GM21825 (cell line): ENCODE data around the gene ACTMAP.

Experiments used
- ATAC-seq: cut with Tn5 transposase; IDR thresholded peaks from one replicate; pipeline ENCODE4 v1.9.1; 2021; ENCODE audit warnings: mild to moderate bottlenecking, moderate library complexity; ENCODE audit not compliant: unreplicated experiment

The ACTMAP gene

GRCh38 chr19:40721936-40722661, 28.2 kb downstream of the ACTMAP start:
- ATAC-seq = no peak

- no peak for ATAC-seq
These were observed 29.2 kb downstream of the ACTMAP start for GRCh38 chr19:40721140-40721486.

DNA sequence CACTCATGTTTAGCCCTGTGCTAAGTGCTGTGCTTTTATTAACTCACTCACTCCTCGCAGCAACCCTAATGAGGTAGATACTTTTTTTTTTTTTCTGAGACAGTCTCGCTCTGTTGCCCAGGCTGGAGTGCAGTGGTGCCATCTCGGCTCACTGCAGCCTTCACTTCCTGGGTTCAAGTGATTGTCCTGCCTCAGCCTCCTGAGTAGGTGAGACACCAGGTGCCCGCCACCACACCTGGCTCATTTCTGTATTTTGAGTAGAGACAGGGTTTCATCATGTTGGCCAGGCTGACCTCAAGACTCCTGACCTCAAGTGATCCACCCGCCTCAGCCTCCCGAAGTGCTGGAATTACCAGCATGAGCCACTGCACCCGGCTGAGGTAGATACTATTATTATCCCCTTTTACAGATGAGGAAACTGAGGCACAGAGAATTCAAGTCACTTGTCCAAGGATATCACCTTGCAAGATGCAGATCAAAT, 30.8 kb downstream of the ACTMAP start:
- no peak for ATAC-seq

GRCh38 chr19:40718774-40719391, 31.4 kb downstream of the ACTMAP start:
- no peak for ATAC-seq

DNA sequence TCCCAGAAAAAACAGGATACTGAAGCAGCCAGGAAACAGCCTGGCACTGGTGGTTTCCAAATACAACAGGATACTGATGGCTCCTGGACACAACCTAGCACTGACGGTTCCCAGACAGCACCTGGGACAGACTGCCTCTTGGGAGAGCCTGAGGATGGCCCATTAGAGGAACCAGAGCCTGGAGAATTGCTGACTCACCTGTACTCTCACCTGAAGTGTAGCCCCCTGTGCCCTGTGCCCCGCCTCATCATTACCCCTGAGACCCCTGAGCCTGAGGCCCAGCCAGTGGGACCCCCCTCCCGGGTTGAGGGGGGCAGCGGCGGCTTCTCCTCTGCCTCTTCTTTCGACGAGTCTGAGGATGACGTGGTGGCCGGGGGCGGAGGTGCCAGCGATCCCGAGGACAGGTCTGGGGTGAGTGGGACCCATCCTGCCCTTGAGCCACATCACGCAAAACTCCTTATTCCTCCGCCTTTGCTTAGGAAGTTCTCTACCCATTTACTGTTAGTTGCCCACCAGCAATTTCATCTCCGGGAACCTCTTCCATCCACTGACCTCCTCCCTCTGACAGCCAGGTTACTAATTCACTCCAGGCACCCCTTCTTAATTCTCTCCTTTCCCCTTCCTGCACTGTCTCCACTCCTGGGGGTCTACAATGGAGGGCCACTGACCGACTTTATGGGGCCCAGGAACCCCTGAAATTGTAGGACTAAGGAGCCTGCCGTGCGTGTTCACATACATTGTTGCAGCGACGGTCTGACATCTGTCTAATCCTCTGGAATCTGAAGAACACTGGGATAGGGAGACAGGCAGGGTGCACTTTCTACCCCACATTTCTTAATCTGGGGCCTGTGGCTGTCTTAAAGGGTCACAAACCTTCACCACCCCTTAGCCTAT, 32.1 kb downstream of the ACTMAP start:
- ATAC-seq = no peak

DNA sequence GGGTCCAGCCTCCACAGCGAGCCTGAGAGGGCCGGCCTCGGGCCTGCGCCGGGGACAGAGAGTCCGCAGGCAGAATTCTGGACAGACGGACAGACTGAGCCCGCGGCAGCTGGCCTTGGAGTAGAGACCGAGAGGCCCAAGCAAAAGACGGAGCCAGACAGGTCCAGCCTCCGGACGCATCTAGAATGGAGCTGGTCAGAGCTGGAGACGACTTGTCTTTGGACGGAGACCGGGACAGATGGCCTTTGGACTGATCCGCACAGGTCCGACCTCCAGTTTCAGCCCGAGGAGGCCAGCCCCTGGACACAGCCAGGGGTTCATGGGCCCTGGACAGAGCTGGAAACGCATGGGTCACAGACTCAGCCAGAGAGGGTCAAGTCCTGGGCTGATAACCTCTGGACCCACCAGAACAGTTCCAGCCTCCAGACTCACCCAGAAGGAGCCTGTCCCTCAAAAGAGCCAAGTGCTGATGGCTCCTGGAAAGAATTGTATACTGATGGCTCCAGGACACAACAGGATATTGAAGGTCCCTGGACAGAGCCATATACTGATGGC, 32.9 kb downstream of the ACTMAP start:
- ATAC-seq = no peak

DNA sequence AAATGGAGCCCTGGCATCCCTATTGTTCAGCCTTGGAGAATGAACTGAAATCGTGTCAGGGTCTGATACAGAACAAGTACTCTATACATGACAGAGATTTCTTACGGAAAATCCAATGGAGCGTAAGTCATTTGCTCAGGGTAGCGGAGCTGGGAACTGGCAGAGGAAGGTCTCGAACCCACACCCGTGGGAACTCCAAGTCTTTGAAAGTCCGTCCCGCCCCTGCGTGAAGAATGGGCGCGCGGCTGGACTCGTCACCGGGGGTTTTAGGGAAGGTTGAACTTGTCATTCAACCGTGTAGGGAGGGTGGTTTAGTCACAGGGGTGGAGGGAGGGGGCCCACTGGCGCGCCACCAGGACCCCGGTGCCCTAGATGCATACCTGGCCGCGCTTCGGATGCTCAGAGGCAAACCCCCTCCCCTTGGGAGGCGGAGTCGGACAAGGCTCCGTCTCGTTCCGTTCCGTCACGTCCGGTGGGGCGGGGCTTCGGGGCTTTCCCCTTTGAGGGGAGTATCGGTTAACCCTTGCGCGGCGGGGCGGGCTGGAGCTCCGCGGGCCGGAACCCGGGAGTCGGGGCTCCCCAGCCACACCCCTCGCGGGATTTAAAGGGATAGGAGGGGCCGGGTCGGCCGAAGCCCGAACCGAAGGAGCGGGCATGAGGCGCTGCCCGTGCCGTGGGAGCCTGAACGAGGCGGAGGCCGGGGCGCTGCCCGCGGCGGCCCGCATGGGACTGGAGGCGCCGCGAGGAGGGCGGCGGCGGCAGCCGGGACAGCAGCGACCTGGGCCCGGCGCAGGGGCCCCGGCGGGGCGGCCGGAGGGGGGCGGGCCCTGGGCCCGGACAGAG, 33.6 kb downstream of the ACTMAP start, which contains the start of the genes COQ8B and ITPKC:
TSS of gene COQ8B (minus strand) at position 405 of the 843 bp plus-strand sequence. CDS start 2,254 bp downstream, outside the sequence.
TSS of gene ITPKC (plus strand) at position 631 of the 843 bp plus-strand sequence. CDS start at position 655, 24 bp downstream.
- ATAC-seq = peak; percentile 58

GRCh38 chr19:40716031-40716481, 34.2 kb downstream of the ACTMAP start:
- no peak for ATAC-seq

DNA sequence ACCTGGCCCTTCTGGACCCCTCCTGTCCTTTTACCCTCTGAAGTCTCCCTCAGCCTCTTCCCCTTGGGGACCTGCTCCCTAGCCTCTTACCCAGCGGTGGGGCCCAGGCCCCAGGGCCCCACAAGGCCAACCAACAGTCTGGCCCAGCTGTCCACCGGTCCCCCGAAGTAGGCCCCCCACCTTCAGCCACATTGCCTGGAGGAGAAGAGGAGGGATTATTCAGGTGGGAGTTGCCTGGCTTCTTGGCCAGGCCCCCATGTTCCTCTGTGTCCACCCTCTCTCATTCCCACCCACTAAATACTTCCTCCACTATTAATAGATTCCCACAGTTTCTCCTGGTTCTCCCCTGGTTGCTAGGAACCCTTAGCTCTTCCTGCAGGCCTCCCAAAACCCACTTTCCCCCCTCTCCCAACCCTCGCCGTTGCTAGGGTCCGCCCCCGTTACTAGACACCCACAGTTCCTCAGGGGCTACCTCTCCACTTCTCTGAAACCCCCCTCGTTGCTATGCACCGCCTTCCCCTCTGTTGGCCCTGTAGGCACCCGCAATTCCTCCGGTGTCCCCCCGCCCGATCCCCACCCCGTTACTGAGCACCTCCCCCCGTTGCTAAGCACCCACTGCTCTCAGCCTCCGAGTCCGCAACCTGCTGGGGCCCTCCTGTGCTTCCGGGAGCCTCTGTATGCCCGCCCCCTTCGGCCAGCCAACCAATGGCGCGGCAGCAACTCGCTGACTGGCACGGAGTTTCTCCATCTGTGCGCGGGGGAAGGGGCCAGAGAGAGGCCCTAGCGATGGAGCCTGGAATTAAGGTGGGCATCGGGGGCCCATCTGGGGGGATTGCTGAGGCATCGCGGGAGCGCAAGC, 35.6 kb downstream of the ACTMAP start:
- peak; percentile 44 for ATAC-seq

GRCh38 chr19:40713939-40714338, 36.3 kb downstream of the ACTMAP start:
- no peak for ATAC-seq

- no peak for ATAC-seq
These were observed 40.5 kb downstream of the ACTMAP start for GRCh38 chr19:40709817-40710216.

GRCh38 chr19:40707615-40708014, 42.7 kb downstream of the ACTMAP start:
- ATAC-seq = no peak

GRCh38 chr19:40705950-40706619, 44.2 kb downstream of the ACTMAP start:
- no peak for ATAC-seq

DNA sequence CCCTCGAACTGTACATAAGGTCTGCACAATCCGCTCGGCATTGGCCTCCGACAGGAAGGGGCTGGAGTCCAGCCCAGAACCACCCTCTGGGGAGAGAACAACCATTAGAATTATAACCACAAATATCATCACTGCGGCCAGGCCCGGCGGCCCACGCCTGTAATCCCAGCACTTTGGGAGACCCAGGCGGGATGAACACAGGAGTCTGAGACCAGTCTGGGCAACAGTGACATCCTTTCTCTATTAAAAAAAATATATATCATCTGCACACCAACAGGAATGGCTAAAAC, 45.0 kb downstream of the ACTMAP start:
- ATAC-seq = no peak

DNA sequence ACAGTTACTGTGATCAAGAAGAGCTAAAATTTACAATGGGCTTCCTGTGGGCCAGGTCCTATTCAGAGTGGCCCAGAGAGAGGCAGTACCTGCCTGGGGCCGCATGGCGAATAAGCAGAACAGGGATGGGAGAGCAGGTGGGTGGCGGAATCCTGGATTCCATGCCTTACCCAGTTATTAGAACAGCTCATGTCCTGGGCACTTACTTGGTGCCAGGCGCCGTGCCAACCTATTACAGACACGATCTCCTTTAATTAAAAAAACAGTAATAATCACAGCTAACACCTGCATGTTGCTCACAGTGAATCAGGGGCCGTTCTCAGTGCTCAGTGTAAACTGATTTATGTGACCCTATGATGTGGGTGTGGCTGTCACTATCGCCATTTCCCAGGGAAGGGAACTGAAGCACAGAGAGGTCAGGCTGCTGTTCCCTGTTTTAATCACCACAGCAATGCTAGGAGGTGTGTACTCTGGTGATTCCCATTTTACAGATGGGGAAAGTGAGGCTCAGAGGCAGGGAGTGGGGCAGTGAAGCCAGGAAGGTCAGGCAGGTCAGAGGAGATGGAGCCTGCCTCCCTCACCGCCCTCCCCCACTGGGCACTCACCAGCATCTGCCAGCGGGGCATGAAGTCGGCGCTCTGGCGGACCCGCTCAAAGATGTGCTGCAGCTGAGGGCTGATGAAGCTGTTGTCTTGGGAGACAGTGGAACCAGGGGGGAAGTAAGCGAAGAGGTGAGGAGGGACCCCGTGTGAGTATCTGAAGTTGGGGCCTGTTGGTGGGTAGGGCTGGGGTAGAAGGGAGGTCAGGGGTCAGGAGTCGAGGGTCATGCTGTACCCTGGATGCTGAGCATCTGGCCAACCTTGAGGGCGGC, 45.6 kb downstream of the ACTMAP start:
- no peak for ATAC-seq

DNA sequence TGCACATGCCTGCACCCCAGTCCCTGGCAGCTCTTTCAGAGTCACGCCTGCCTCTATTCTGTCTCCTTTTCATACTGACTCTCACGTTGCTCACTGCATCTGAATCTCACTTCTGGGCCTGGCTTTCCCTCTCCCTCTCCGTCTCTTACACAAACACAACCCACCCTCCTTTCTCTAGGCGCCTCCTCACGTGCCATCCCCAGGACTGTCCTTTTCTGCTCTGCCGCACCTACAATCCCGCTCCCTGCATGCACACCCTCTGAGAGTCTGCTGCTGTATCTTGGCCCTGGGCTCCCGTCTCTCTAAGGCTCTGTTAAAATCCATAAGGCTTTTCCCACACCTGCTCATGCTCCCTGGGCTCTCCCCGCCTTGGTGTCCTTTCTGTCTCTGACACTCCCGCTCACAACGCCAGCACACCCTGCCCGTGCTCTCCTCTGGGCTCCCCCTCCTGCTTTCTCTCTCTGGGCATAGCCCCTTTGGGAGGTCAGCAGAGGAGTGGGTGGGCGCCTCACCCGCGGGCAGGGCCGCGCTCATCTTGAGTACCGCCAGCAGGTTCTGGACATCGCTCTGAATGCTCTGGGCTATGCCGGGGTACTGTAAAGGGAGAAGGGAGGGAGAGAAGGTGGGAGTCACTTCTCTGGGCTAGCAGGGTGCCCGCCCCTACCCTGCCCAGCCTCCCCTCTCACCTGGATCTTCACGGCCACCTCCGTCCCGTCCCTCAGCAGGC, 47.1 kb downstream of the ACTMAP start:
- no peak for ATAC-seq

- no peak for ATAC-seq
These were observed 47.8 kb downstream of the ACTMAP start for GRCh38 chr19:40702337-40703012.
